ENCODE measurements around the gene COLEC11. TPM values are rescaled to one million over a fixed set of nuclear protein-coding genes. Genes with fewer than 3 reads are reported as not detected.

COLEC11 gene
- total RNA-seq, 1 experiment from 2014 or later = not detected

- no peak for DNase-seq
- Mint-ChIP-seq H3K36me3 (ENCODE audit: insufficient read depth, unreplicated experiment) (no peaks in the 10 kb centered on the region), H3K4me1 (ENCODE audit: low read depth, unreplicated experiment) (no peaks in the 10 kb centered on the region), H3K27me3 (ENCODE audit: unreplicated experiment) (peaks cover 42% of the 10 kb centered on the region), H3K9me3 (ENCODE audit: low read depth, unreplicated experiment) (peaks cover 3% of the 10 kb centered on the region), H3K4me3 (ENCODE audit: low read depth, unreplicated experiment) (no peak overlapping the region), H3K27ac (ENCODE audit: unreplicated experiment) (no peak overlapping the region)
- TF ChIP-seq, protein P1, sequence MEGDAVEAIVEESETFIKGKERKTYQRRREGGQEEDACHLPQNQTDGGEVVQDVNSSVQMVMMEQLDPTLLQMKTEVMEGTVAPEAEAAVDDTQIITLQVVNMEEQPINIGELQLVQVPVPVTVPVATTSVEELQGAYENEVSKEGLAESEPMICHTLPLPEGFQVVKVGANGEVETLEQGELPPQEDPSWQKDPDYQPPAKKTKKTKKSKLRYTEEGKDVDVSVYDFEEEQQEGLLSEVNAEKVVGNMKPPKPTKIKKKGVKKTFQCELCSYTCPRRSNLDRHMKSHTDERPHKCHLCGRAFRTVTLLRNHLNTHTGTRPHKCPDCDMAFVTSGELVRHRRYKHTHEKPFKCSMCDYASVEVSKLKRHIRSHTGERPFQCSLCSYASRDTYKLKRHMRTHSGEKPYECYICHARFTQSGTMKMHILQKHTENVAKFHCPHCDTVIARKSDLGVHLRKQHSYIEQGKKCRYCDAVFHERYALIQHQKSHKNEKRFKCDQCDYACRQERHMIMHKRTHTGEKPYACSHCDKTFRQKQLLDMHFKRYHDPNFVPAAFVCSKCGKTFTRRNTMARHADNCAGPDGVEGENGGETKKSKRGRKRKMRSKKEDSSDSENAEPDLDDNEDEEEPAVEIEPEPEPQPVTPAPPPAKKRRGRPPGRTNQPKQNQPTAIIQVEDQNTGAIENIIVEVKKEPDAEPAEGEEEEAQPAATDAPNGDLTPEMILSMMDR (IDR thresholded peaks at IDR 0.05; ENCODE audit: unreplicated experiment) = no peak
- no TSS peak for BruUV-seq (replicated peaks)
- CTCF ChIA-PET = no interaction called here
- intact Hi-C loops (cut with micrococcal nuclease; ENCODE audit: unreplicated experiment) = no loop called here
Observed at GRCh38 chr2:3683748-3684454, 89.0 kb downstream of the COLEC11 start.

GRCh38 chr2:3689998-3690748 lies 95.3 kb downstream of the COLEC11 start:
- TF ChIP-seq, protein P1 (IDR thresholded peaks at IDR 0.05; ENCODE audit: unreplicated experiment) = no peak
- Mint-ChIP-seq H3K36me3 (ENCODE audit: insufficient read depth, unreplicated experiment) (no peaks in the 10 kb centered on the region), H3K27me3 (ENCODE audit: unreplicated experiment) (peaks cover 14% of the 10 kb centered on the region), H3K4me3 (ENCODE audit: low read depth, unreplicated experiment) (no peak overlapping the region), H3K27ac (ENCODE audit: unreplicated experiment) (peak overlapping the region; percentile 77), H3K4me1 (ENCODE audit: low read depth, unreplicated experiment) (no peaks in the 10 kb centered on the region), H3K9me3 (ENCODE audit: low read depth, unreplicated experiment) (peaks cover 1% of the 10 kb centered on the region)
- intact Hi-C loops (cut with micrococcal nuclease; ENCODE audit: unreplicated experiment) = loop anchor here (10.0 kb wide), 1 partner anchor 365 kb away; no protein-coding TSS in a partner anchor
- CTCF ChIA-PET = interaction anchor here (0.6 kb wide), 1 partner anchor 11 kb away, joined by 3 read pairs; no protein-coding TSS in a partner anchor
- no TSS peak for BruUV-seq (replicated peaks)
- DNase-seq = no peak

GRCh38 chr2:3692375-3692774 lies 97.5 kb downstream of the COLEC11 start:
- CTCF ChIA-PET = interaction anchor here (0.7 to 1.2 kb wide), 4 partner anchors 30 to 112 kb away, joined by 3 to 7 read pairs (median 4); no protein-coding TSS in a partner anchor
- BruUV-seq (replicated peaks) = no TSS peak
- H3K27me3 Mint-ChIP-seq (ENCODE audit: unreplicated experiment) = peaks cover 27% of the 10 kb centered on the region

More at GRCh38 chr2:3692375-3692774, 97.5 kb downstream of the COLEC11 start:
- peak; percentile 5 for DNase-seq
- Mint-ChIP-seq H3K27ac (ENCODE audit: unreplicated experiment) (no peak overlapping the region), H3K4me3 (ENCODE audit: low read depth, unreplicated experiment) (no peak overlapping the region), H3K9me3 (ENCODE audit: low read depth, unreplicated experiment) (no peaks in the 10 kb centered on the region), H3K4me1 (ENCODE audit: low read depth, unreplicated experiment) (no peaks in the 10 kb centered on the region), H3K36me3 (ENCODE audit: insufficient read depth, unreplicated experiment) (no peaks in the 10 kb centered on the region)
- TF ChIP-seq, protein P1 (IDR thresholded peaks at IDR 0.05; ENCODE audit: unreplicated experiment) = peak; percentile 50
- intact Hi-C loops (cut with micrococcal nuclease; ENCODE audit: unreplicated experiment) = loop anchor here (2.0 to 10.0 kb wide), 3 partner anchors 88 to 362 kb away; no protein-coding TSS in a partner anchor

Other genes with a start within 250 kb of the COLEC11 start
- 31.7 and 34.4 TPM in 2 replicates for gene EIPR1, start 217.3 kb upstream of the COLEC11 start, total RNA-seq (2022)
- 77.0 and 88.5 TPM in 2 replicates for gene TRAPPC12, start 215.4 kb upstream of the COLEC11 start, total RNA-seq (2022)
- gene ADI1, start 75.6 kb upstream of the COLEC11 start, total RNA-seq (2022) = 30.1 and 32.6 TPM in 2 replicates
- 29.8 and 30.2 TPM in 2 replicates for gene RNASEH1, start 36.8 kb upstream of the COLEC11 start, total RNA-seq (2022)
- 1,135 and 1,226 TPM in 2 replicates for gene RPS7, start 19.9 kb upstream of the COLEC11 start, total RNA-seq (2022)
- gene ALLC, start 63.1 kb downstream of the COLEC11 start, total RNA-seq (2022) = not detected in 2 replicates
- not detected in 2 replicates for gene DCDC2C, start 108.5 kb downstream of the COLEC11 start, total RNA-seq (2022)